GM12865 (cell line): ENCODE results near the gene SLC2A9.

Source experiments
- DNase-seq: peaks from one replicate; pipeline ENCODE4 v3.0.0; 2010; ENCODE audit warnings: low read depth
- H3K4me3 ChIP-seq: 2 replicates; pipeline ENCODE4 v1.5.1; 2011; ENCODE audit warnings: mild to moderate bottlenecking, low read depth, low read length, control low read depth
- CTCF ChIP-seq: IDR thresholded peaks from 2 replicates; pipeline ENCODE4 v1.5.1; 2011; ENCODE audit warnings: low read length, control low read depth, low read depth, inconsistent platforms; ENCODE audit not compliant: insufficient read depth; ENCODE audit errors: missing control alignments

The SLC2A9 gene

GRCh38 chr4:10007793-10008608, 13.3 kb downstream of the SLC2A9 start:
- peak; percentile 83 for DNase-seq
- no peak for TF ChIP-seq CTCF
- peak overlapping the region; percentile 74 for H3K4me3 ChIP-seq

- TF ChIP-seq CTCF, result no peak
- peak overlapping the region; percentile 74 for H3K4me3 ChIP-seq
- DNase-seq, result peak; percentile 75
Observed at GRCh38 chr4:10007436-10007740, 13.9 kb downstream of the SLC2A9 start.

- peak; percentile 70 for DNase-seq
- H3K4me3 ChIP-seq, result peak overlapping the region; percentile 74
- no peak for TF ChIP-seq CTCF
Observed at GRCh38 chr4:10006601-10007435, 14.5 kb downstream of the SLC2A9 start.

- H3K4me3 ChIP-seq, result peak overlapping the region; percentile 74
- DNase-seq, result peak; percentile 81
- no peak for TF ChIP-seq CTCF
Observed at GRCh38 chr4:10006231-10006600, 15.1 kb downstream of the SLC2A9 start.

- no peak for TF ChIP-seq CTCF
- H3K4me3 ChIP-seq, result peak overlapping the region; percentile 74
- DNase-seq, result no peak
Observed at GRCh38 chr4:10005632-10006031, 15.7 kb downstream of the SLC2A9 start.

GRCh38 chr4:10003666-10004065, 17.6 kb downstream of the SLC2A9 start:
- H3K4me3 ChIP-seq, result no peak overlapping the region
- DNase-seq, result peak; percentile 70
- TF ChIP-seq CTCF, result no peak
